DLD1 (cell line): ENCODE results near the gene GPR25.

ENCODE experiments used
- in situ Hi-C: cut with HindIII; loops from 2 replicates; pipeline ENCODE4 v1.10.0; 2017; ENCODE audit warnings: low sequenced_read_pairs

Gene GPR25

GRCh38 chr1:200872446-200873115 is at the start of gene GPR25:
GPR25 (plus strand) TSS chr1:200872981; CDS start chr1:200873038, 57 bp downstream.
- in situ Hi-C loops, result no loop called here

DNA sequence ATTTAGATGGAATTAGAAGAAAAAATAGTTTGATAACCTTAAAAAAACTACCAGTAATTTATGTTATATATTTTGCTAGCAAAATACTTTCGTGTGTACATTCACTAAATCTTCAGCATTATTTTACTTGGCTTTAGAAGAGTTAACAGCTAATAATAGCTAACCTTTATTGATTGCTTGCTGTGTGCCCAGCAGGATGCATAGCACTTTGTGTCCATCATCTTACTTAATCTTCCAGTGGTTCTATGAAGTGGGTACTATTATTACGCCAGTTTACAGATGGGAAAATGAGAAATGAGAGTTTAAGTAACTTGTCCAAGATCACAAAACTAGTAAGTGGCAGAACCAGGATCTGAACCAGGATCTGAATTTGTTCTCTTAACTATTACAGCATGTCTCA is 41.7 kb upstream of the GPR25 start:
- in situ Hi-C loops, result no loop called here

GRCh38 chr1:200834383-200834782 is 38.4 kb upstream of the GPR25 start:
- in situ Hi-C loops, result no loop called here

GRCh38 chr1:200836213-200836612 is 36.6 kb upstream of the GPR25 start:
- in situ Hi-C loops, result no loop called here

- in situ Hi-C loops, result no loop called here
Measured at GRCh38 chr1:200837931-200838571, 34.7 kb upstream of the GPR25 start.

DNA sequence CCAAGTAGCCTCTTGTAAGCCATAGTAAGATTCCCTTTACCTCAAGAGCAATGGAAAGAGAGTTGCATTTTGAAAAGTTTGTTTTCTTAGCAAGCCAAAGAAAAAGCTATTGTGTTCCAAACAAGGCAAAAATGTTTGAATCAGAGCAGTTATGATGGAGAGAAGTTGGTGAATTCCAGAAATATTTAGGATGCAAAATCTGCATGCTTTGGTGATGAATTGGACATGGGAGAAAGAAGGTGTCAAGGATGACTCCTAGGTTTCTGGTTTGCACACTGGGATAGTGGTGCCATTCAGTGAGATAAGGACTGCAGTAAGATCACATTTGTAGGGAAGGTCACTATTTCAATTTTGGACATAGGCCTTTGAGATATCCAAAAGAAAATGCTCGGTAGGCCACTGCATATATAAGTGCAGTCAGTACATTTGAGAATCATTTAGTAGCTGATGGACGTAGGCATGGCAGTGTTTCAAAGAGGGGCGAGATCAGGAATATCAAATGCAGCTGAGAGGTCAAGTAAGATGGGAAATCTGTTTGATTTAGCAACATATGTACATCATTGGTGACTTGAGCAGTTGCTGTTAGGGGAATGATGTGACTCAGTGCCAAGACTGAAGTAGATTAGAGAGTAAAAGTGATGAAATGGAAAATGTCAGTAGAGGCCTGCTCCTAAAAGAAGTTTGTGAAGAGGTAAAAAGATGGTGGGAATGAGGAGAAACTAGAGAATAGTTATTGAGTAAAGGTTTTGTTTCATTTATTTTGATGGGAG is 33.9 kb upstream of the GPR25 start:
- in situ Hi-C loops, result no loop called here

- in situ Hi-C loops, result no loop called here
Measured at GRCh38 chr1:200845360-200845759, 27.4 kb upstream of the GPR25 start.

DNA sequence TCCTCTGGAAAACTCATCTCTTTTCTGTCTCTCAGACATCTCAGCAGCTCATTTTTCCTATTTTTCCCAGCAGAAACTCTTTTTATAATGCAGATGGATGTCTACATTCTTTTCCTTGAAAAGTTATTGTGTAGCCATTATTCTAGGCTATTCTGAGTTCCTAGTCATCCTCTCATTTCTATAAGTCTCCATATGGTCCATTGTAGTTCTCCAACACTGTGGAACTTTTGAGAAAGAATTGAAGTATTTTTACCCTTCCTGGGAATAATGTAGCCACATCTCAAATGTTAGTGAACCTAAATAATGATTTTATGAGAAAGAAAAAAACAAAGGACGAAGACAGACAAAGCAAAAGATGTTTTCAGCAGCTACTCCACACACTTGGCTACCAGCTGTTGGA is 26.4 kb upstream of the GPR25 start:
- in situ Hi-C loops, result no loop called here

GRCh38 chr1:200849430-200849829 is 23.4 kb upstream of the GPR25 start:
- in situ Hi-C loops, result no loop called here

DNA sequence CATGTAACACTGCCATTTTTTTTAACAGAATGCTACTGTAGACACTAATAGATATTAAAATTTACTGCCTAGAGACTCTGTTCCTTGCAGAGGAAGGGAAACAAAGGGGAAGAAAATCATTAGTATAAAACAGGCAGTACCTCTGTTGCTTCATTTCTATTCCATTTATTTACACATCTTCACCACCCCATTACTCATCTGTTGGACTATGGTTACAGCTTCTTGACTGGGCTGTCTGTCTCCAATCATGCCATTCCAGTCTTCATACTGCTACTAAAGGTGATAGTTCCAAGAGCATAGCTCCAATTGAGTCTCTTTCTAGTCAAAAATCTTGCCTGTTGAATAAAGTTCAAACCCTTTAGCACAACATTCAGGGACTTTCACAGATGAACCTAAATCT is 22.2 kb upstream of the GPR25 start:
- in situ Hi-C loops, result no loop called here

DNA sequence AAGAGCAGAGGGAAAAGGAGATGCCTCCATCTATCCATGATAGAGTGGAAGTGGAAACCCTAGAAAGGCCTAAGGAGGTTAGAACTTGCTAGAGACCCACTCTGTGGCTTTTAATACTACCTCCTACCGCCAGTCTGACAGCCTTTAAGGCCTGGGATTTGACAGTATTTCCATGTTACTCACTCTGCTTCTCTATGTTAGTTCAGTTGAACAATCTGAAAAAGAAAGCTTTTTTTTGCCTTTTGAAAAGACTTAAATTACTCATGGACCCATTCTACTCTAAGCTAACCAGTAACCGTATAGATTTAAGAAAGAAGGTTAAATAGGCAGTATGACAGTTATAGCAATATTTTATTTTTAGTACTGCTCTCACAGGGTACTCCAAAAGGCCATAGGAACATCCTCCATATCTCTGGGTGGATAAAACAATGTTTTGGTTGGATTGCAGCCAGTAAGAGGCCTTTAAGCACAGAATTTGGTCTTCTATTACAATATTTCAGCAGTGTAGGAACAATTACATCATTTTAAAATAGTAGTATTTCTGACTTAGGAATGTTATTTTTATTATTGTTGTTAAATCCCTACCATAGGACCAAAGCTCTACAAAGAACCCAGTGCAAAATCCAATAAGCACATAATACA is 15.9 kb upstream of the GPR25 start:
- in situ Hi-C loops, result no loop called here

GRCh38 chr1:200857804-200858203 is 15.0 kb upstream of the GPR25 start:
- in situ Hi-C loops, result no loop called here

- in situ Hi-C loops, result no loop called here
Measured at GRCh38 chr1:200861937-200862647, 10.7 kb upstream of the GPR25 start.

GRCh38 chr1:200862713-200863415 is 9.9 kb upstream of the GPR25 start:
- in situ Hi-C loops, result no loop called here

GRCh38 chr1:200866116-200866515 is 6.7 kb upstream of the GPR25 start:
- in situ Hi-C loops, result no loop called here

DNA sequence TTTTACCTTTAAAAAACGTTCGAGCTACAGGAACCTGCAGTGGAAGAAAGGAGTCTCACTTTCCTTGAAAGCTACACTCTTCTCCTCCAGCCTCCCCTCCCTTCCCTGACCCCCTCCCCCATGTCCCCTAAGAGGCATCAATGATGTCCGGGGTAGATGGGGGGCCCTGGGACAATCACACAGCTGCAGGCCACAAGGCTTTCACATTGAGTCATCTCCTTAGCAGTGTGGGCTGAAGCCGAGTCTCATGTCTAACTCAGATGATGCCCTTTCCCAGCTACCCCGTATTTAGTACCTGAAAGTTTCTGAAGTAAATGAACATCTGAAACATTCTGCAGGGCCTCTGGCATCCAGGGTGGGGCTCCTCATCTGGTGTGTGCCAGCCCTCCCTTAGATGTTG is 6.3 kb upstream of the GPR25 start:
- in situ Hi-C loops, result no loop called here

GRCh38 chr1:200867018-200867811 is 5.6 kb upstream of the GPR25 start:
- in situ Hi-C loops, result no loop called here

DNA sequence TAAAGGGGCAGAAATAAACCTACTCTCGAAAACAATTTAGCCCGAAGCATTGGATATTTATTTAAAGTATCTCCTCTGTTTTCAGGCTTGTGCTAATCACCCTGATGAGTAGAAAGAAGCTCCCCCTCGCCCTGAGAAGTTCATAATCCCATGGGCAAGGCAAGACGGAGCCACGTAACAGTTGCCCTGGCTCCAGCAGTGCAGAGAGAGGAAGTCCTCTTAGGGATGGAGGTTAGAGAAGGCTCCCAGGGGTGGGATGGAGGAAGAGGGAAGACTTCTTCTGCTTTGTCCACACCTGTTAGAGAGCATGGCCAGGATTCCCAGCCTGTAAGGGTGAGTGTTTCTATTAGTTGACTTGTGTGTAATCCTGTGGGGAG is 3.4 kb upstream of the GPR25 start:
- in situ Hi-C loops, result no loop called here

GRCh38 chr1:200869753-200870391 is 2.9 kb upstream of the GPR25 start:
- in situ Hi-C loops, result no loop called here
